Neural cell (in vitro differentiated cells): ENCODE data around the gene NDST4. TPM values are rescaled to one million over a fixed set of nuclear protein-coding genes. Genes with fewer than 3 reads are reported as not detected.

ENCODE experiments used
- H2AFZ ChIP-seq: fragments of 200-600, 300-800 bp; sonication (generic), shearing (Covaris generic); 2 replicates; pipeline ENCODE4 v1.6.0; 2014; ENCODE audit warnings: low read depth, mild to moderate bottlenecking, antibody characterized with exemption, low read length, moderate library complexity
- H3F3A ChIP-seq: fragments of 200-600 bp; shearing (Covaris generic); 2 replicates; pipeline ENCODE4 v1.6.1; 2016; ENCODE audit warnings: mild to moderate bottlenecking, moderate library complexity, mixed read lengths, antibody characterized with exemption, low read length; ENCODE audit not compliant: insufficient read depth, poor library complexity, severe bottlenecking
- H3K27ac ChIP-seq: fragments of 200-600, 300-800 bp; sonication (generic), shearing (Covaris generic); 2 replicates; pipeline ENCODE4 v1.5.1; 2014; ENCODE audit warnings: mild to moderate bottlenecking, low read length, moderate library complexity
- H3K27me3 ChIP-seq: fragments of 300-800, 200-600 bp; sonication (generic), shearing (Covaris generic); 2 replicates; pipeline ENCODE4 v1.6.0; 2014; ENCODE audit warnings: mild to moderate bottlenecking, low read depth, low read length, moderate library complexity; ENCODE audit not compliant: insufficient read depth
- H3K36me3 ChIP-seq: fragments of 300-800, 200-600 bp; sonication (generic), shearing (Covaris generic); 2 replicates; pipeline ENCODE4 v1.5.1; 2014; ENCODE audit warnings: mild to moderate bottlenecking, antibody characterized with exemption, low read length, moderate library complexity; ENCODE audit not compliant: insufficient read depth
- H3K4me2 ChIP-seq: fragments of 300-800, 200-600 bp; sonication (generic), shearing (Covaris generic); 2 replicates; pipeline ENCODE4 v1.6.0; 2014; ENCODE audit warnings: mild to moderate bottlenecking, low read length
- H3K4me3 ChIP-seq: fragments of 300-800, 200-600 bp; sonication (generic), shearing (Covaris generic); 2 replicates; pipeline ENCODE4 v1.5.1; 2014; ENCODE audit warnings: mild to moderate bottlenecking, low read length, moderate library complexity
- H3K79me2 ChIP-seq: fragments of 200-600 bp; shearing (Covaris generic); replicated peaks from 2 replicates; pipeline ENCODE4 v1.6.0; 2014; ENCODE audit warnings: mild to moderate bottlenecking, low read length, moderate library complexity; ENCODE audit not compliant: insufficient read depth
- H3K9ac ChIP-seq: fragments of 300-800, 200-600 bp; sonication (generic), shearing (Covaris generic); 2 replicates; pipeline ENCODE4 v1.6.1; 2016; ENCODE audit warnings: mild to moderate bottlenecking, low read length, mixed read lengths
- H3K9me2 ChIP-seq: fragments of 200-600 bp; shearing (Covaris generic); 2 replicates; pipeline ENCODE4 v1.6.1; 2016; ENCODE audit warnings: mild to moderate bottlenecking, low read length, mixed read lengths; ENCODE audit not compliant: insufficient read depth
- H3K9me3 ChIP-seq: fragments of 200-600, 300-800 bp; sonication (generic), shearing (Covaris generic); 2 replicates; pipeline ENCODE4 v1.6.1; 2016; ENCODE audit warnings: mild to moderate bottlenecking, mixed run types, low read length, moderate library complexity, mixed read lengths
- H4K20me1 ChIP-seq: fragments of 200-600 bp; shearing (Covaris generic); 2 replicates; pipeline ENCODE4 v1.6.1; 2016; ENCODE audit warnings: mild to moderate bottlenecking, mixed run types; ENCODE audit not compliant: insufficient read depth
- CTCF ChIP-seq: fragments of 450-650 bp; IDR thresholded peaks from 2 replicates; pipeline ENCODE4 v1.5.1; 2014; ENCODE audit warnings: antibody characterized with exemption, mild to moderate bottlenecking, moderate library complexity; ENCODE audit not compliant: poor library complexity, severe bottlenecking
- EP300 ChIP-seq: fragments of 450-650 bp; conservative IDR thresholded peaks from 2 replicates; pipeline ENCODE4 v1.6.1; 2014; ENCODE audit warnings: antibody characterized with exemption, mild to moderate bottlenecking, moderate library complexity; ENCODE audit not compliant: poor library complexity, severe bottlenecking
- EZH2 ChIP-seq: fragments of 200-600, 300-800 bp; shearing (Covaris generic), sonication (generic); IDR thresholded peaks from 2 replicates; pipeline ENCODE4 v1.6.1; 2014; ENCODE audit warnings: antibody characterized with exemption, low read length, borderline replicate concordance, mild to moderate bottlenecking; ENCODE audit not compliant: insufficient read depth, poor library complexity, severe bottlenecking
- MXI1 ChIP-seq: fragments of 450-650 bp; conservative IDR thresholded peaks from 2 replicates; pipeline ENCODE4 v1.6.1; 2014; ENCODE audit warnings: antibody characterized with exemption, mild to moderate bottlenecking; ENCODE audit not compliant: poor library complexity, severe bottlenecking
- POLR2AphosphoS5 ChIP-seq: IDR thresholded peaks from 2 replicates; pipeline ENCODE4 v1.6.1; 2012
- RAD21 ChIP-seq: fragments of 450-650 bp; conservative IDR thresholded peaks from 2 replicates; pipeline ENCODE4 v1.6.1; 2014; ENCODE audit warnings: antibody characterized with exemption, mild to moderate bottlenecking, moderate library complexity
- REST ChIP-seq: IDR thresholded peaks from 2 replicates; pipeline ENCODE4 v1.6.1; 2012; ENCODE audit warnings: borderline replicate concordance
- SMC3 ChIP-seq: fragments of 450-650 bp; conservative IDR thresholded peaks from 2 replicates; pipeline ENCODE4 v1.6.1; 2014; ENCODE audit warnings: antibody characterized with exemption, mild to moderate bottlenecking, moderate library complexity; ENCODE audit not compliant: poor library complexity
- TAF1 ChIP-seq: IDR thresholded peaks from 2 replicates; pipeline ENCODE4 v1.6.1; 2012; ENCODE audit warnings: low read depth
- polyA plus RNA-seq: library from polyadenylated mRNA; depleted of rRNA; stranded (reverse); fragments of >200 nt; gene quantifications from 2 replicates; pipeline ENCODE4 v1.2.3, GENCODE V29; 2014

The NDST4 gene
- polyA plus RNA-seq, 1 donor from 2014 or later = 1.3 TPM

- Histone ChIP-seq H3K4me3 (no peak overlapping the region), H2AFZ (no peak overlapping the region)
These were observed 306.1 kb downstream of the NDST4 start for GRCh38 chr4:114807357-114807756.

GRCh38 chr4:114791976-114792375, 321.4 kb downstream of the NDST4 start:
- Histone ChIP-seq H3K27me3 (no peaks in the 10 kb centered on the region), H2AFZ (no peak overlapping the region), H3K9ac (no peak overlapping the region), H3F3A (no peaks in the 10 kb centered on the region), H3K4me3 (no peak overlapping the region), H3K9me3 (no peaks in the 10 kb centered on the region), H3K4me2 (no peak overlapping the region), H3K36me3 (no peaks in the 10 kb centered on the region), H3K9me2 (no peaks in the 10 kb centered on the region), H3K27ac (no peak overlapping the region), H4K20me1 (no peaks in the 10 kb centered on the region), H3K79me2 (no peaks in the 10 kb centered on the region)
- no peak for TF ChIP-seq CTCF
- no peak for TF ChIP-seq EZH2
- TF ChIP-seq REST = no peak
- no peak for TF ChIP-seq SMC3
- TF ChIP-seq TAF1 = no peak
- TF ChIP-seq POLR2AphosphoS5 = no peak

More at GRCh38 chr4:114807357-114807756, 306.1 kb downstream of the NDST4 start:
- H3K9me2 ChIP-seq = no peaks in the 10 kb centered on the region
- no peaks in the 10 kb centered on the region for H3K27me3 ChIP-seq
- H3K36me3 ChIP-seq = no peaks in the 10 kb centered on the region
- no peaks in the 10 kb centered on the region for H4K20me1 ChIP-seq
- H3K4me2 ChIP-seq = no peak overlapping the region
- H3K27ac ChIP-seq = no peak overlapping the region
- TF ChIP-seq MXI1 (no peak), EZH2 (no peak), SMC3 (no peak), CTCF (no peak), REST (no peak), RAD21 (no peak), POLR2AphosphoS5 (no peak), EP300 (no peak), TAF1 (no peak)
- no peaks in the 10 kb centered on the region for H3K9me3 ChIP-seq
- H3K79me2 ChIP-seq = no peaks in the 10 kb centered on the region
- H3F3A ChIP-seq = no peaks in the 10 kb centered on the region
- no peak overlapping the region for H3K9ac ChIP-seq
